Tibial nerve (tissue), 4 donors: ENCODE results near the gene GALNT12.

ENCODE experiments used
- CTCF ChIP-seq, 5 experiments: fragments of 200-600 bp in 3 of 5; fragments of 450-650 bp in 2 of 5; sonication (generic) in 3 of 5; IDR thresholded peaks; one replicate each; pipeline ENCODE4 v1.5.1; 2016 to 2019; ENCODE audit warnings: antibody characterized with exemption in 5 of 5, mild to moderate bottlenecking in 3 of 5, moderate library complexity in 2 of 5
- EP300 ChIP-seq, 2 donors: sonication (generic); formaldehyde crosslinking; IDR thresholded peaks; one replicate each; pipeline ENCODE4 v1.6.1; 2017; ENCODE audit warnings: antibody characterized with exemption in 2 of 2, mild to moderate bottlenecking in 1 of 2
- POLR2A ChIP-seq, 2 donors: fragments of 450-650 bp; IDR thresholded peaks; one replicate each; pipeline ENCODE4 v1.6.1; 2017; ENCODE audit warnings: antibody characterized with exemption in 2 of 2, mild to moderate bottlenecking in 2 of 2, moderate library complexity in 2 of 2

- TF ChIP-seq CTCF (IDR thresholded peaks at IDR 0.05) (no peak), EP300 (IDR thresholded peaks at IDR 0.05) (no peak), POLR2A (IDR thresholded peaks at IDR 0.05) (no peak)
Observed at GRCh38 chr9:98892288-98892687, 84.8 kb downstream of the GALNT12 start.
